Measurements from ENCODE around the gene NEU4. TPM values are rescaled to one million over a fixed set of nuclear protein-coding genes. Genes with fewer than 3 reads are reported as not detected.

NEU4 gene
- total and polyA plus RNA-seq, 2 donors from 2014 or later: 0.76 to 2.8 TPM

GRCh38 chr2:241801611-241802420, 7.2 kb upstream of the NEU4 start:
- H3K27ac ChIP-seq (ENCODE audit: low read depth in 2 of 2, low read length in 2 of 2): no peak overlapping the region
- no peaks in the 10 kb centered on the region for H3K27me3 ChIP-seq (ENCODE audit: control insufficient read depth, insufficient read depth, low read length)
- DNase-seq (peak in 3 of 5 donors; percentile 40 to 80 (median 64)), FAIRE-seq (no peak)
- intact Hi-C loops (cut with DNase I): no loop called here
- no peaks in the 10 kb centered on the region for H3K36me3 ChIP-seq (ENCODE audit: control insufficient read depth in 2 of 3, insufficient read depth in 3 of 3, low read length in 3 of 3)
- peaks cover 3 to 16% (median 6%) of the 10 kb centered on the region in 3 donors for H3K4me1 ChIP-seq (ENCODE audit: control insufficient read depth in 2 of 3, insufficient read depth in 2 of 3, low read depth in 1 of 3, low read length in 3 of 3)
- H3K4me3 ChIP-seq (ENCODE audit: low read length in 3 of 3): no peak overlapping the region
- TF ChIP-seq CTCF (IDR thresholded peaks at IDR 0.05; ENCODE audit: borderline replicate concordance, extremely low read depth, insufficient read depth): no peak
- no peak overlapping the region for H3K9ac ChIP-seq (ENCODE audit: low read length in 3 of 3)
- no peaks in the 10 kb centered on the region for H3K9me3 ChIP-seq (ENCODE audit: control insufficient read depth in 2 of 3, insufficient read depth in 1 of 3, low read length in 3 of 3)

GRCh38 chr2:241802421-241803318, 6.3 kb upstream of the NEU4 start:
- TF ChIP-seq CTCF (IDR thresholded peaks at IDR 0.05; ENCODE audit: borderline replicate concordance, extremely low read depth, insufficient read depth): no peak
- FAIRE-seq: no peak
- intact Hi-C loops (cut with DNase I): no loop called here

GRCh38 chr2:241803387-241804325, 5.3 kb upstream of the NEU4 start:
- intact Hi-C loops (cut with DNase I): no loop called here
- H3K36me3 ChIP-seq (ENCODE audit: control insufficient read depth in 2 of 3, insufficient read depth in 3 of 3, low read length in 3 of 3): no peaks in the 10 kb centered on the region
- peaks cover 3 to 16% (median 6%) of the 10 kb centered on the region in 3 donors for H3K4me1 ChIP-seq (ENCODE audit: control insufficient read depth in 2 of 3, insufficient read depth in 2 of 3, low read depth in 1 of 3, low read length in 3 of 3)
- DNase-seq (peak; percentile 65 to 93 (median 81)), FAIRE-seq (no peak)
- H3K9me3 ChIP-seq (ENCODE audit: control insufficient read depth in 2 of 3, insufficient read depth in 1 of 3, low read length in 3 of 3): no peaks in the 10 kb centered on the region
- peak overlapping the region in 1 of 3 donors; percentile 51 for H3K4me3 ChIP-seq (ENCODE audit: low read length in 3 of 3)
- no peak overlapping the region for H3K9ac ChIP-seq (ENCODE audit: low read length in 3 of 3)
- TF ChIP-seq CTCF (IDR thresholded peaks at IDR 0.05; ENCODE audit: borderline replicate concordance, extremely low read depth, insufficient read depth): no peak
- H3K27ac ChIP-seq (ENCODE audit: low read depth in 2 of 2, low read length in 2 of 2): no peak overlapping the region
- H3K27me3 ChIP-seq (ENCODE audit: control insufficient read depth, insufficient read depth, low read length): no peaks in the 10 kb centered on the region

More at GRCh38 chr2:241802421-241803318, 6.3 kb upstream of the NEU4 start:
- Histone ChIP-seq H3K4me1 (ENCODE audit: control insufficient read depth in 2 of 3, insufficient read depth in 2 of 3, low read depth in 1 of 3, low read length in 3 of 3) (peaks cover 3 to 16% (median 6%) of the 10 kb centered on the region in 3 donors), H3K9ac (ENCODE audit: low read length in 3 of 3) (no peak overlapping the region), H3K27ac (ENCODE audit: low read depth in 2 of 2, low read length in 2 of 2) (no peak overlapping the region), H3K36me3 (ENCODE audit: control insufficient read depth in 2 of 3, insufficient read depth in 3 of 3, low read length in 3 of 3) (no peaks in the 10 kb centered on the region), H3K27me3 (ENCODE audit: control insufficient read depth, insufficient read depth, low read length) (no peaks in the 10 kb centered on the region), H3K9me3 (ENCODE audit: control insufficient read depth in 2 of 3, insufficient read depth in 1 of 3, low read length in 3 of 3) (no peaks in the 10 kb centered on the region), H3K4me3 (ENCODE audit: low read length in 3 of 3) (no peak overlapping the region)
- peak in 2 of 5 donors; percentile 73 to 74 for DNase-seq

Data from kidney (tissue), 14 donors.